IPS DF 4.7 (cell line): ENCODE results near the gene INTS12.
"Not testable (repeated sequence)": the region's sequence is repeated elsewhere in the genome, so short reads cannot be mapped to it uniquely, and the experiment has no call there.

Source experiments
- DNase-seq: peaks from one replicate; pipeline ENCODE4 v3.0.0-alpha.2; 2013; ENCODE audit warnings: low spot score; ENCODE audit errors: extremely low read depth

INTS12 gene, protein sequence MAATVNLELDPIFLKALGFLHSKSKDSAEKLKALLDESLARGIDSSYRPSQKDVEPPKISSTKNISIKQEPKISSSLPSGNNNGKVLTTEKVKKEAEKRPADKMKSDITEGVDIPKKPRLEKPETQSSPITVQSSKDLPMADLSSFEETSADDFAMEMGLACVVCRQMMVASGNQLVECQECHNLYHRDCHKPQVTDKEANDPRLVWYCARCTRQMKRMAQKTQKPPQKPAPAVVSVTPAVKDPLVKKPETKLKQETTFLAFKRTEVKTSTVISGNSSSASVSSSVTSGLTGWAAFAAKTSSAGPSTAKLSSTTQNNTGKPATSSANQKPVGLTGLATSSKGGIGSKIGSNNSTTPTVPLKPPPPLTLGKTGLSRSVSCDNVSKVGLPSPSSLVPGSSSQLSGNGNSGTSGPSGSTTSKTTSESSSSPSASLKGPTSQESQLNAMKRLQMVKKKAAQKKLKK

DNA sequence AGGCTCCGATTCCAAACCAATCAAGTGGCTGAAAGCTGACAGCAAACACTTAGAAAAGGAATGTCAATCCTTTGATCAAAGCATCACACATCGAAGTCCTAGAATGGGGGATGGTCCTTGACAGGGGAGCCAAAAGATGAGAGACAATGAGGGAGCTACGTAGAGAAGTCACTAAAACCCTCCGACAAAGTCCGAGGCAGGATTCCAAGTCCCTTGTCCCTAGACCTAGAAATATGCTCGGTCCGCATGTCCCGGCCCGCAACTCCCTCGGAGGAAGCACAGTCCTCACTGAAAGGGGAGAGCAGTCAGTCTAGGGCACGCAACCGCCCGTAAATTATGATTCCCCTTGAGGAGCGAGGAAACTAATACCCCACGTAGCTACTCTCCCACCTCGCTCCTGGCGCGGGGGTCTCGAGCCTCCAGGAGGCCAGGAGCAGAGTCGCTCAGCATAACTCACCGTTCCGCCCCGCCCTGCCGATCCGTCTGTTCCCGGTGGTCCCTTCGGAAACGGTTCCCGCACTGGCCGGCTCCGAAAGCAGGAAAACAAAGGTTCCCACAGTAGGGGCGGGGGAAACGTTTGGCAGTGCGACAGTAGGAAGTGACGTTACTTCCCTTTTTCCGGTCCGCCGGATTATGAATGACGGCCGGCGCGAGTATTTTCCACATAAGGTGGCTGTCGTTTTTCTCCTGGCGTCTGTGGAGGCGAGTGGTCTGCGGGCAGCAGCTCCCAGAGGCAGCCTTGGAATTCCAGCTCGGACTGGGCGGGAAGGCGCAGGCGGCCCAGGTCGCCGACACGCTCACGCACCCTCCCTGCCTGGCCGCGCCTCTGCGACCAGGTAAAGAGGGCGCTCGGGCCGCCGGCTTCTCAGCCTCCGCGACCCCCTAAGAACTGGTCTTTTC, at the start of gene INTS12, which contains the start of gene GSTCD:
INTS12 (minus strand) TSS at position 509 of the 900 bp plus-strand sequence. CDS start 8,684 bp downstream, outside the sequence.
GSTCD (plus strand) TSS at position 604 of the 900 bp plus-strand sequence. CDS start 8,830 bp downstream, outside the sequence.
- DNase-seq, result peak; percentile 51

DNA sequence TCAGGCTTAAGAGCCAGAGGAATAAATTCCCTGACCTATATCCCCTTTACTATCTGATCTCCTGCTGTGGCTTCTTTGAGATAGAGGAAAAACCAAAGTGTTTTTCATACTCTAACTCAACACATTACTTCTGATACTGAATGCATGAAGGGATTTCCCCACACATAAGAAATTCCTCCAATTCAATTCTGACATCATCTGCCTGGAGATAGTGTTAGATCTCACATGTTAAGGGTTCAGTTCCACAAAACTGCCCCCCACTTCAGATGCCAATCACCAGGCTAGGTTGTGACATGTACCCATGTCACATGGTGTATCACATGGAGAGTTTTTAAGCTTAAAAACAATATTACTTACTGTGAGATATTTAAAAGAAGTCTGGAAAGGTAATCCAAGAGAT, 46.9 kb upstream of the INTS12 start:
- no peak for DNase-seq

DNA sequence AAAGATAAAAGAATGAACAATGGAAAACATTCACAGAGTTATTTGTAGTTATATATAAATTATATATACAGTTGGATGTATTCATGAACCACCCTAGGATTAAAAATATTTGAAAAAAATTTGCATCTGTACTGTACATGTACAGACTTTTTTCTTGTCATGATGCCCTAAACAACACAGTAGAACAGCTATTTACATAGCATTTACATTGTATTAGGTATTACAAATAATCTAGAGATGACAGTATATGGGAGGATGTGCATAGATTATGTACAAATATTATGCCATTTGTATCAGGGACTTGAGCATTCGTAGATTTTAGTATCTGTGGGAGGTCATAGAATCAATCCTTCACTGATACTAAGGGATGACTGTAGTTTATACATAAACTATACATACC, 44.9 kb upstream of the INTS12 start:
- no peak for DNase-seq

DNA sequence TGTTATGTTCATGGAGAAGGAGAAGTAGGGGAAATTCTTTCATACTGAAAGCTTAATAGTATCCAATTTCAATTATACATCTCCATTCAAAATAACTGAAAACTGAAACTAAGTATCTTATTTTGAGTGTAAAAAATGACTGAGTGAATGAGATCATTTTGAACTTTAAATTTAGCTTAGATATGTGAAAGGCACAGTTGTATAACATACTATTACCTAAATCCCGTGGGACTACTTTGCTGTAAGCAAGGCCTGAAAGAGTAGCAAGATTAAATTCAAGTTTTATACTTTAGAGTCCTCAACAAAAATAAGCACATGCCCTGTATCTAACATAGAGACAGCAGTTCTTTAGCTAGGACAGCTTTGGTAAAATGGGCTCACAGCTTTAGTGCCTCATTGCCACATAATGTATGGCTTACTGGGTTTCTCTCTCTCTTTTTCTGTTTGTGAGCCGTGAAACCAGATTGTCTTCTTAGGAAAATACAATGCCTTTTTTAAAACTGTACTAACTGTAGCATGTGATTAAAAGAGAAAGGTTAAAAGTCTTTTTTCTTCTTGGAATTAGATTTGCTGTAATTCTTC, 43.3 kb upstream of the INTS12 start:
- DNase-seq, result no peak

DNA sequence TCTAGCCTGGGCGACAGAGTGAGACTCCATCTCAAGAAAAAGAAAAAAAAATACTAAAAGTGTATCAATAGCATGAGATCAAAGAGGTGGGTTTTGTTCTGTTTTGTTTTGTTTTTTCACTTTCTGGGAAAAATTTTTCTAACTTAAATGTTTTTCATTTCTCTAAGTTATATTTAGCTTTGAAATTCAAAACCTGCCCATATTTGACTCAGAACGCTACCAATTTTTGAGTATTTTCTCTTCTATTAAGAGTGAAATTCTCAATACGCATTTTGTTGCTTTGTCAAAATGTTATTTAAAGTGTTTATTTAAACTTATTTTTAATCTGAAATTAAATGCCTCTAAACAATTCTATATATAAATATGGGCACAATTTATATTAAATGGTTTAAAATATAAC, 39.7 kb upstream of the INTS12 start:
- no peak for DNase-seq

DNA sequence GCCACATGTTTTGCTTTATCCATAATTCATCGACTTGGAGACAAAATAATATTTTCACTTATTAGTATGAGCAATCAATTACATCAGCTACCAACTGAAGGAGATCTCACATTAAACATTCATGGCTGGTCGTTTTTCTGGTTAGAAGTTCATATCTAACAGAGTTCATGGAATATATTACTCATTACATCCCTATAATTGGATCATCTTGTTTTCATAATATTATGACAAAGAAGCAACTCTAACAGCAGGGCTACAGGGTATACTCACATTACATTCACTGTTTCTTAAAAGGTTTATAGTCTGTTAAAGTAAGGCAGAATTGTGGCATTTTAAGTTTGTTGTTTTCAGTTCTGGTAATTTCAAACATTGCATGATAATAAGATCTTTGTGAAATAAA, 33.1 kb upstream of the INTS12 start:
- no peak for DNase-seq

DNA sequence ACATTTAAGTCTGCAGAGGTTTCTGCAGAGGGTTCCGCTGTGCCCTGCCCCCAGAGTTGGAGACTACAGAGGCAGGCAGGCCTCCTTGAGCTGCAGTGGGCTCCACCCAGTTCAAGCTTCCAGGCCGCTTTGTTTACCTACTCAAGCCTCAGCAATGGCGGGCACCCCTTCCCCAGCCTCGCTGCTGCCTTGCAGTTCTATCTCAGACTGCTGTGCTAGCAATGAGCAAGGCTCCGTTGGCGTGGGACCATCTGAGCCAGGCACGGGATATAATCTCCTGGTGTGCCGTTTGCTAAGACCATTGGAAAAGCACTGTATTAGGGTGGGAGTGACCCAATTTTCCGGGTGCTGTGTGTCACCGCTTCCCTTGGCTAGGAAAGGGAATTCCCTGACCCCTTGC, 26.7 kb upstream of the INTS12 start:
- DNase-seq, result not testable (repeated sequence)

DNA sequence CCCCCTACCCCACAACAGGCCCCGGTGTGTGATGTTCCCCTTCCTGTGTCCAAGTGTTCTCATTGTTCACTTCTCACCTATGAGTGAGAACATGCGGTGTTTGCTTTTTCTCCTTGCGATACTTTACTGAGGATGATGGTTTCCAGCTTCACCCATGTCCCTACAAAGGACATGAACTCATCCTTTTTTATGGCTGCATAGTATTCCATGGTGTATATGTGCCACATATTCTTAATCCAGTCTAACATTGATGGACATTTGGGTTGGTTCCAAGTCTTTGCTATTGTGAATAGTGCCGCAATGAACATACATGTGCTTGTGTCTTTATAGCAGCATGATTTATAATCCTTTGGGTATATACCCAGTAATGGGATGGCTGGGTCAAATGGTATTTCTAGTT, 21.4 kb upstream of the INTS12 start:
- DNase-seq, result not testable (repeated sequence)

DNA sequence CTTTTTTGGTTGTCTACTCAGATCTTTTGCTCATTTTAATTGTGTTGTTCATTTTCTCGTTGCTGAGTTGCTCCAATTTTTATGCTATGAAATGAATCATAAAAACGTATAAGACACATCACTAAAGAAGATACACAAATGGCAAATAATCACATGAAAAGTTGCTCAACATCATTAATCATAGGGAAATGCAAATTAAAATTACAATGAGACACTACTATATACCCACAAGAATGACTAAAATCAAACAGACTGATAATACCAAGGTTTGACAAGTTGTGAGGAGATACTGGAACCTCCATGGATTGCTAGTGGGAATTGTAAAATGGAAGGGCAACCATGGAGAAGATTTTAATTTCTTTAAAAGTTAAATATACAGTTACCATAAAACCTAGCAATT, 17.1 kb upstream of the INTS12 start:
- DNase-seq, result no peak

DNA sequence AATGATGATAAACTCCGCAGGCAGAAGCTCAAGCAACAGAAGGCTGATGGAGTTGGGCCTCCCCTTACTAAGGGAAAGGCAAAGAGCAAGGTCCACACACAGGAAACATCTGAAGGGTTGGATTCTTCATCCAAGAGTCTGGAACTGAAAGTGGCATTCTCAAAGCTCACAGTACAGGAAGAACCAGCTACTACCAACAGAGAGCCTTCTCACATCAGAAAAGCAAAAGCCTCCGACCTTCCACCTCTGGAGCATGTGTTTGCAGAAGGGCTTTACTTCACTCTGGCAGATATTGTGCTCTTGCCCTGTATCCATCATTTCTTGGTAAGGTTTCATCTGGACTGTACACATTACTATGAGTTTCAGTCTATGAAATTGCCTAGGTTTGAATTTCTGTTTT, 10.7 kb upstream of the INTS12 start:
- DNase-seq, result no peak

DNA sequence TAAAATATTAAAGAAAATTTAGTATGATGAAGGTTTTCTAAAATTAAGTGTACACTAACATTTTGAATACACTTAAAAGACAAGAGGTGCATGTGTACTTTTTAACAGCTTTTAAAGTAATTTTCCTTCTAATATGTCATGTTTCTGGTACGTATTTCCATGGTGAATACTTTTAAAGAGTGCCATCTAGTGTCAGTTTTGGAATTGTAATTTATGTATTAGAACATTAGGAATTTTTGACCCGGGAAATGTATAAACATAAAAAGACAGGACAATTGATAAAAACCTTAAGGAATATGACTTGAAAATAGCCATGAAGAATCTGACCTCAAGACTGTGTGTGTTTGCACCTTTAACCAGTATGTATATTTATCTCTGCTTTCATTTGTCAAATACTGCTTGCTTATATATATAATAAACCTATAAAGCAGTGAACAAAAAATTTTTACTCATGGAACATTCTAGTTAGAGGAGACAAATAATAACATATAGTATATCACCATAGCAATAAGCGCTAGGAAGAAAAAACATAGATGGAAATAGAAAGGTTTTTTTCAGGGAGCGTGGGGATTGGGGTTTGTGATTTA, 7.3 kb upstream of the INTS12 start:
- no peak for DNase-seq

DNA sequence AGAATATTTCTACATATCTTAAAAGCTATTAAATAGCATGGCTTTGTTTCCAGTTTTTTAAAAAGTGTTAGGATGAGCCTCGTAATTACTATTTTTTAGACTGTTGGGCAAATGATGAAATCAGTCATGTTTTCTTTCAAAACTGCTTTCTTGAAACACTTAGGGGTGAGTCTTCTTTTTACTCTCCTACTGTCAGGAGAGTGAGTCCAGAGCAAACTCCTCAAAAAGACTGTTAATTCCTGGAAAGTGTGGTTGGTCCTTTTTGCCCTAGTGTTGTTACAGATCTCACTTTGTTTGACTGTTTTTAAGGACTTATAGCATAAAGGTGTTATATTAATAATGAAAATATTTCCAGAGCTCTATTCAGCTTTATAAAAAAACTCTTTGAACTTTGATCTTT, 6.4 kb upstream of the INTS12 start:
- no peak for DNase-seq

DNA sequence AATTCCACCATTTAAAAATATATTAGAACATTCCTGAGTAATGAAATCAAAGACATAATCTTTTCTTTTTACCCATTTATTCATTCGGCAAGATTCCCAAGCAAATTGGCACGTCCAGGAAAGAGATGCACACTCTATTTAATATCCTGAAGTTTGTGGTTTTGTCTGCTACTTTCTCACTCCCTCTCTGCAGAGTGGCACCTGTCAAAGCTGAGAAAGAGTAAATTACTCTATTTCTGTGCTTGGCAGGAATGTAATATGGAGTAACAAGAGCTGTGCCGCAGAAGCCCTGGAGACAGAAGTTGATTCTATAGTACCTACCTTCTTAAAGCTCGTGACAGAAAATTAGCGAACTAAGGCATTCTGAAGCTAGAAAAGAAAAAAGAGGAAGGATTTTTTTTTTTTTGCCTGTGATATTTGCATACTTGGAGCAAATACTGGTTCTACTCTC, 5.6 kb upstream of the INTS12 start:
- DNase-seq, result no peak

DNA sequence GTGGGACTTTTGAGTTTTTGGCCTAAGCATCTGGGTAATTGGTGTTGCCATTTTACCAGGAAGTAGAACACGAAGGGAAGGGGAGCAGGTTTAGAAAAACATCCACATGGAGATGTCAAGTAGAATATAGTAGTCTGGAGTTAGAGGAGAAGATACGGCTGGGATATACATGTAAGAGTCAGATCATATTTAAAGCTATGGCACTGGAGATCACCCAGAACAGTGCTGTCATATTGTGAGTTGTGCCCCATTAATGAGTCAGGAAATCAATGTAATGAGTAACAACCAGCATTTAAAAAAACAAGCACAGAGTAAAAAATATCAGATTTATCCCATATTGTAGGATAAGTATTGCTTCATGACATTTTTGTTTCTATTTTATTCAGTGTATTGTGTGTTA, 4.3 kb upstream of the INTS12 start:
- DNase-seq, result no peak

DNA sequence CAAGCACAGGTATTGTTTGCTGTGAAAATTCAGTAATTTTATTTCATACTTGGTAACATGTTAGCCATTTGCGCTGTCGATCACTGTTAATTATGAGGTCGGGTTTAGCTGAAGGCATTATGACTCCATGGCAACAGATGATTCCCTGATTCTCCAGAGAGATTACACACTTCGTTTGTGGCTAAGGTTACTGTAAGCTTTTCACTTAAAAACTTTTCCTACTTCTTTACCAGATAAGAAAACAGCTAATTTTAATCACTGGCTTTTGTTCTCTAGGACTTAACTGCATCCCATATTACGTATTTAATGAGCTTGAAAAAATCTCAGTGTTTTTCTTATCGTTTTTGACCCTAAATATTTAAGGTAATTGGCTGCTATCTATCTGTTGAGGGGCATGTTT, 2.2 kb upstream of the INTS12 start:
- DNase-seq, result no peak

DNA sequence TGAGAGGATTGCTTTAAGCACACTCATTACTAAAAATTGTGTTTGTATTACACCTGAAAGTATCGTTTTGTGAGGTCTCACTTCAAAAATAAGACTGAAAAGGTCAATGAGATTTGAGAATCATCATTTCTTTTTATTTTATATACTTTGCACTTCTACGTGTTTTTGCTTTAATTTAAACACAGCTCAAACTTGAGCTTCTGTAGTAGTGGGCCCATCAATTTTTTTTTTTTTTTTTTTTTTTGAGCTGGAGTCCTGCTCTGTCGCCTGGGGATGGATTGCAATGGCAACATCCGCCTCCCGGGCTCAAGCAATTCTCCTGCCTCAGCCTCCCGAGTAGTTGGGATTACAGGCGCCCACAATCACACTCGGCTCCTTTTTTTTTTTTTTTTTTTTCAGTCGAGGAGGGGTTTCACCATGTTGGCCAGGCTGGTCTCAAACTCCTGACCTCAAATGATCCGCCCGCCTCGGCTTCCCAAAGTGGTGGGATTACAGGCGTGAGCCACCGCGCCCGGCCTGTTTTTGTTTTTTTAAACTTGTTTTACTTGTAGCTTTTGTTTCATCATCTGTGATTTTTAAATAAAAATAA, 1.6 kb upstream of the INTS12 start:
- no peak for DNase-seq

DNA sequence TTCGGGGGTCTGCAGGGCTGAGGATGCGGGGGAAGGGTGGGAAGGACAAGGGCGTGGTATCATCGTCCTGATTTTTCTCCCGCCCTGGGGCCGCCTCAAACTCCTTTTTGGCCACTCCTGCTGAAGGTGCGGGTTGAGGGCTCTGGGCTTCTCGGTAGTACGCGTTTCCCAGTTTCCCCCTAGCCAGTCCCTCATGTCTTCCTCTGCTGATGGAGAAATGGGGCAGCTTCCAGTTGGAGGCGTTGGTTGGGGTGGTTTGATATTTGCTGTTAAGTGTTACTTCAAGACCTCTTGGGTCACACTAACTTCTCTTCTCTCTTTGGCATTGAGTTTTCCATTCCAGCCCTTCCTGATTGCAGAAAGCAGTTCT, 577 bp upstream of the INTS12 start:
- DNase-seq, result no peak

DNA sequence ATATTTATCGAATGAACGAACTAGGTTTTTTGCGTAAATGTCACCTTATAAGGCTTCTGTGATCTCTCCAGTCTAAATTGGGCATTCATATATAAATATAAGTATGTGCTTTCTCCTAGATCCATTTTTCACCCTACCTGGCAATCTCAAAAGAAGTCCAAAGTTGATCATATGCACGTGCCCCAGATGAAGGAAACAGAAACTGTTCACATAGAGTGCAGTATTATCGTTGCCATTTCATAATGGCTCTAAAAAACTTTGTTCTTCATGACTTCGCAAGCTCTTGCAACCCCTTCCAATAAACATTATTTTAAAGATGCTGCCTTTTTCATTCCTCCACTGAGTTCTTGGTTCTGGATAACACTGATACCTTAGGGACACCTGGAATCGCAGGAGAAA, 708 bp downstream of the INTS12 start:
- no peak for DNase-seq

DNA sequence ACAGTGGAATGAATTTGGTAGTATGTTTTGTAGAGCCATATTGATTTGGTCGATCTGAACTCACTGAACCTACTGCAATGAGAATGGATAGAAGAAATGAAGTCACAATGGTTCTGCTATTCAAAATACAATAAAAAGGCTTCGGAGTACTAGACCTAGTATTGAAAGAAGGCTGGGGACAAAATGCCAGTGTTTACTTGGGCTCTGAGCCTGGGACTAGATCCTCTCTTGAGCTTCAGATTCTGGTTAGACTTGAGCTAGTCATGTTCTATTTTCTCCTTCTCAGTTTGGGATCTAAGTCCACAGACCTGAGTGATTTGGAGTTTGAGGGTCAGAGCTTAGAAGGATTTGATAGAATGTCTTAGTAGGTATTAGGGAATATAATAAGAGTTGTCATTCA, 9.9 kb downstream of the INTS12 start:
- no peak for DNase-seq

DNA sequence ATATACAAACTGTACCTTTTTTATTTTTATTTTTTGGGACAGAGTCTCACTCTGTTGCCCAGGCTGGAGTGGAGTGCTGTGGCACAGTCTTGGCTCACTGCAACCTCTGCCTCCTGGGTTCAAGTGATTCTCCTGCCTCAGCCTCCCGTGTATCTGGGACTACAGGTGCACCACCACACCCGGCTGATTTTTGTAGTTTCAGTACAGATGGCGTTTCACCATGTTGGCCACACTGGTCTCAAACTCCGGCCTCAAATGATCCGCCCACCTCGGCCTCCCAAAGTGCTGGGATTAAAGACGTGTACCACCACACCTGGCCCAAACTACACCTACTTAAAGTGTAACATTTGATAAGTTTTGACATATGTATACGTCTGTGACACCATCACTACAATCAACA, 12.7 kb downstream of the INTS12 start:
- not testable (repeated sequence) for DNase-seq

DNA sequence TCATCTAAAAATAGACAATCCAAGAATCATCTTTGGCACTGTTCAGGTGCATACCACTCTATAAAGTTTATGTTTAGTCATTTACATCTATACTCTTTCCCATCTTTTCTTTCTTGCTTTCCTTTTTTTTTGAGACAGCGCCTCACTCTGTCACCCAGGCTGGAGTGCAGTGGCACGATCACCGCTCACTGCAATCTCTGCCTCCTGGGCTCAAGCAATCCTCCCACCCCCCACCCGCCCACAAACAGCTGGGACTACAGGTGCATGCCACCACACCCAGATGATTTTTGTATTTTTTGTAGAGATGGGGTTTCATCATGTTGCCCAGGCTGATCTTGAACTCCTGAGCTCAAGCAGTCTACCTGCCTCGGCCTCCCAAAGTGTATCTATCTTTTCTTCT, 13.7 kb downstream of the INTS12 start:
- DNase-seq, result not testable (repeated sequence)
